Ovary (tissue), 3 donors: Measurements from ENCODE around the gene VPS13C.

ENCODE experiments used
- POLR2A ChIP-seq: fragments of 450-650 bp; IDR thresholded peaks from one replicate; pipeline ENCODE4 v1.6.1; 2017; ENCODE audit warnings: antibody characterized with exemption, mild to moderate bottlenecking, moderate library complexity
- TF ChIP-seq, protein P1 (sequence below), 3 donors: fragments of 450-650 bp in 2 of 3; fragments of 200-600 bp in 1 of 3; IDR thresholded peaks; one replicate each; pipeline versions ENCODE4 v1.5.1 to v1.8.0; 2016 to 2022; ENCODE audit warnings: antibody characterized with exemption in 3 of 3, mild to moderate bottlenecking in 1 of 3
- donor health status: DM: no; HTN: no; CAD: no.

DNA sequence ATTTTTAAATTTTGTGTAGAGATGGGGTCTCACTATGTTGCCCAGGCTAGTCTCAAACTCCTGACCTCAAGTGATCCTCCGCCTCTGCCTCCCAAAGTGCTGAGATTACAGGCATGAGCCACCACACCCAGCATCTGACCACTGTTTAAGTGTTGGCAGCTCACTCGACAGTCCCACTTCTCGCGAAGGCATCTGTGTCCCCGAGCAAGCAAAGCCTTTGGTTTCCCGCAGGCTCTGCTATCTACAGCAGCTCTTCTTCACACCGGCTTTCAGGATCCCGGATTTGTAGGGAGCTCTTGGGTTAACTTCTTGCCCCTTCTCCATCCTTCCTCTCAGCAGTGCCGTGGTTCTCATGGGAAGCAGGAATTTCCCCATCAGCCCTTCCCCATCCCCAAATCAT is 240.9 kb downstream of the VPS13C start:
- TF ChIP-seq, protein P1, sequence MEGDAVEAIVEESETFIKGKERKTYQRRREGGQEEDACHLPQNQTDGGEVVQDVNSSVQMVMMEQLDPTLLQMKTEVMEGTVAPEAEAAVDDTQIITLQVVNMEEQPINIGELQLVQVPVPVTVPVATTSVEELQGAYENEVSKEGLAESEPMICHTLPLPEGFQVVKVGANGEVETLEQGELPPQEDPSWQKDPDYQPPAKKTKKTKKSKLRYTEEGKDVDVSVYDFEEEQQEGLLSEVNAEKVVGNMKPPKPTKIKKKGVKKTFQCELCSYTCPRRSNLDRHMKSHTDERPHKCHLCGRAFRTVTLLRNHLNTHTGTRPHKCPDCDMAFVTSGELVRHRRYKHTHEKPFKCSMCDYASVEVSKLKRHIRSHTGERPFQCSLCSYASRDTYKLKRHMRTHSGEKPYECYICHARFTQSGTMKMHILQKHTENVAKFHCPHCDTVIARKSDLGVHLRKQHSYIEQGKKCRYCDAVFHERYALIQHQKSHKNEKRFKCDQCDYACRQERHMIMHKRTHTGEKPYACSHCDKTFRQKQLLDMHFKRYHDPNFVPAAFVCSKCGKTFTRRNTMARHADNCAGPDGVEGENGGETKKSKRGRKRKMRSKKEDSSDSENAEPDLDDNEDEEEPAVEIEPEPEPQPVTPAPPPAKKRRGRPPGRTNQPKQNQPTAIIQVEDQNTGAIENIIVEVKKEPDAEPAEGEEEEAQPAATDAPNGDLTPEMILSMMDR (IDR thresholded peaks at IDR 0.05), result no peak
- no peak for TF ChIP-seq POLR2A
